Choroid plexus epithelial cell (primary cell): ENCODE measurements around the gene FOXRED1.

ENCODE experiments used
- DNase-seq: peaks from one replicate; pipeline ENCODE4 v3.0.0-alpha.2; 2010; ENCODE audit warnings: low read depth
- H3K4me3 ChIP-seq: 2 replicates; pipeline ENCODE4 v1.5.1; 2011; ENCODE audit warnings: low read depth, mild to moderate bottlenecking, control low read depth, low read length, moderate library complexity
- CTCF ChIP-seq: conservative IDR thresholded peaks from 2 replicates; pipeline ENCODE4 v1.5.1; 2011; ENCODE audit warnings: low read depth, mild to moderate bottlenecking, control low read depth, inconsistent platforms, low read length, moderate library complexity

Gene FOXRED1

GRCh38 chr11:126282361-126282735 lies 13.4 kb downstream of the FOXRED1 start:
- DNase-seq, result peak; percentile 66
- H3K4me3 ChIP-seq, result peak overlapping the region; percentile 76
- no peak for TF ChIP-seq CTCF

GRCh38 chr11:126282736-126283591 lies 14.0 kb downstream of the FOXRED1 start, which contains the start of gene TIRAP:
TIRAP (plus strand) TSS chr11:126283093; CDS start chr11:126290895, 7,802 bp downstream.
- no peak for TF ChIP-seq CTCF
- peak within 1 kb of the TSS; percentile 76 for H3K4me3 ChIP-seq
- peak; percentile 46 for DNase-seq

GRCh38 chr11:126284829-126285228 lies 15.9 kb downstream of the FOXRED1 start:
- TF ChIP-seq CTCF, result no peak
- peak; percentile 96 for DNase-seq
- H3K4me3 ChIP-seq, result no peak overlapping the region

DNA sequence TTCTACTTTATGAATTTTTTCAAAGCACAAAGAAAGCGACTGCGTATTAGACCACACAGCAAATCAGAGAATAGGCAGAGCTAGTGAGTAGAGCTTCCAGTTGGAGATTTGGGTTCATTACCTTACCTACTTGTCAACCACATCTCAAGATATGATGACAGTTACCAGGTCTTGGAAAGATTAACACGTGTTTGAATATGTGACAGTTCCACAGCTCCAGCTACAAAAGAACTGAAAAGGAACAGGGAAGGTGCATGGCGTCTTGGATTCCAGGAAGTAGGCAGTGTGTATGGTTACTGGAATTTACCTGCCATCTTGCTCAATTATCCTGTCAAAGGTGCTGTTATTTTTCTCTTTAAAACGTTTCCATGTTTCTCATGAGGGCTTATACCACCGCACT lies 19.3 kb downstream of the FOXRED1 start:
- H3K4me3 ChIP-seq, result no peak overlapping the region
- TF ChIP-seq CTCF, result no peak
- no peak for DNase-seq

- no peak for DNase-seq
- H3K4me3 ChIP-seq, result no peak overlapping the region
- no peak for TF ChIP-seq CTCF
Measured at GRCh38 chr11:126290887-126291286, 21.9 kb downstream of the FOXRED1 start.

GRCh38 chr11:126293726-126294125 lies 24.8 kb downstream of the FOXRED1 start:
- TF ChIP-seq CTCF, result no peak
- DNase-seq, result no peak
- no peak overlapping the region for H3K4me3 ChIP-seq

DNA sequence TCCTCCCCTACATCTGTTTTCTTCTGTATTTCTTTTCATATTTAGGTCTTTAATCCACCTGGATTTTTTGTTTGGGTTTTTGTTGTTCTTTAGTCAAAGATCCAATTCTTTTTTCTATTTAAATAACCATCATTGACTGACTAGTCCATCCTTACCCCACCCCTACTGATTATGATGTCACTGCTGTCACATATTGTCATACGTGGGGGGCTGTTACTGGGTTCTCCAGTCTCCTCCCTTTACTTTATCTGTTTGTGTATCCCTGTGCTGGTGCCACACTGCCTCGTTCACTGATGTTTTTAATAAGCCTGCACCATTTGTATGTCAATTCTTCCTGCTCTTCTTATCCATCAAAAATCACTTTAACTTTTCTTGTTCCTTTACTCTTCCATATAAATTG lies 28.1 kb downstream of the FOXRED1 start:
- no peak for TF ChIP-seq CTCF
- H3K4me3 ChIP-seq, result no peak overlapping the region
- no peak for DNase-seq
